ENCODE data around the gene C10orf62. TPM values are rescaled to one million over a fixed set of nuclear protein-coding genes. Genes with fewer than 3 reads are reported as not detected.
"Not testable (repeated sequence)": the region's sequence is repeated elsewhere in the genome, so short reads cannot be mapped to it uniquely, and the experiment has no call there.

C10orf62 gene
- total RNA-seq, 6 experiments from 2014 or later: 1.2 to 4.1 (median 2.2) TPM; not detected in 1

DNA sequence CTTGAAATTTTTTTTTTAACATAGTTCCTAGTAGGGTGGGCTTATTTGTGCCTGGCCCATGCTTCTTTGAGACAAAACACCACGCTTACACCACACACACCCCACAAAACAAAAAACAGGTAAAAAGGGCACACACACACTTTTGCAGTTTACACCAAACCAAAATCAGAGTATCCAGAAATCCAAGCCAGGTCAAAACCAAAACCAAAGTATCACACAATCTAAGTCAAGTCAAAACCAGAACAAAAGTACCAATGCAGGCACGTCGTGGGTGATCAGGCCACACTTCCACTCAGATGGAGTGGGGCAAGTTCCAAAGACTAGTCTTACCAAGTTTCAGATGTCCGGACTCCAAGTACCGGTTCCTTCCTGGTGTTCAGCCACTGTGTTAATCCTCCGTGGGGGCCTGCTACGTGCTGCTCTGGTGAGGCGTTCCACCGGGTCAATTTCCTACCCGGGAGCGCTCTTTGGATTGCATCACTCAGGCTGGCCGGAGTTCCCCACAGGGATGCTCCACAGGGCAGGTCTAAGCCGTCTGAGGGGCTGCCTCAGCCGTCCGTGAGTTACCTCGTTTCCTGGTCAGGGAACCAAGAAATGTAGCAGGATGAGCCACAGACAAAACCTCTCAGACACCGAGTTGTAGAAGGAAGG is 28.7 kb upstream of the C10orf62 start:
- H3K9me3 ChIP-seq; H3K27me3 ChIP-seq; H3K4me1 ChIP-seq; H3K36me3 ChIP-seq; intact Hi-C loops (cut with DNase I): not testable (repeated sequence)
- ATAC-seq (peak; percentile 88 to 98 (median 90)), DNase-seq (peak; percentile 79 to 83 (median 82))
- Histone ChIP-seq H3K4me3 (peak overlapping the region in 2 of 3 donors; percentile 24 to 35), H3K27ac (peak overlapping the region in 2 of 3 donors; percentile 68 to 84)
- peak; percentile 28 for TF ChIP-seq POLR2A (IDR thresholded peaks at IDR 0.05)
- 37% methylated on average over 9 of the region's 17 CpGs for WGBS (ENCODE audit: insufficient coverage, low coverage, low lambda C conversion rate, missing lambda C conversion rate)

- H3K9me3 ChIP-seq; DNase-seq; intact Hi-C loops (cut with DNase I); H3K4me1 ChIP-seq; H3K27me3 ChIP-seq; ATAC-seq; H3K36me3 ChIP-seq: not testable (repeated sequence)
- peak overlapping the region in 2 of 3 donors; percentile 68 to 84 for H3K27ac ChIP-seq
- WGBS (ENCODE audit: insufficient coverage, low coverage, low lambda C conversion rate, missing lambda C conversion rate): 74% methylated on average over 12 of the region's 12 CpGs
- peak overlapping the region in 1 of 3 donors; percentile 35 for H3K4me3 ChIP-seq
Observed at GRCh38 chr10:97561386-97562077, 28.0 kb upstream of the C10orf62 start.

GRCh38 chr10:97562329-97562728 is 27.2 kb upstream of the C10orf62 start:
- intact Hi-C loops (cut with DNase I); ATAC-seq; H3K36me3 ChIP-seq; DNase-seq; H3K4me1 ChIP-seq; H3K27me3 ChIP-seq; H3K9me3 ChIP-seq; H3K27ac ChIP-seq; H3K4me3 ChIP-seq: not testable (repeated sequence)
- WGBS (ENCODE audit: insufficient coverage, low coverage, low lambda C conversion rate, missing lambda C conversion rate): 83% methylated on average over 5 of the region's 5 CpGs

DNA sequence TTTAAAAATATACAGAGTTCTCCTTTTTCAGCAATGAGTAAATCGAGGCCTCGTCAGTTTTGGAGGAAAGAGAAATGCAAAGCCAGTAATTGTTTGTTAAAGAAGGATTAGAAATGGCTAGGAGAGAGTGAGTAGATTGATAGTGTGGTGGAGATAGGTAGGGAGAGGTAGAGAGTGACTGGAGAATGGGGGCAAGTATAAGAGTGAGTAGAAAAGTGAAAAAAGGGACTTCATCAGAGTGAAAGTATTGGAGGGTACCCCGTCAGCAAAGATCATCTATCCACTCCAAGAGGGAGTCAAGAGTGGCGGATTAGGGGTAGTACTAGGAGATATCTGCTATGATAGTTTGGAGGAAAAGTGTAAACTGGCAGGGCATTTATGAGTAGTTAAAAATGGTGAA is 26.2 kb upstream of the C10orf62 start:
- Histone ChIP-seq H3K9me3 (no peaks in the 10 kb centered on the region), H3K27me3 (no peaks in the 10 kb centered on the region), H3K27ac (no peak overlapping the region), H3K4me1 (no peaks in the 10 kb centered on the region), H3K36me3 (no peaks in the 10 kb centered on the region), H3K4me3 (no peak overlapping the region)
- DNase-seq (no peak), ATAC-seq (no peak)
- TF ChIP-seq, protein P1, sequence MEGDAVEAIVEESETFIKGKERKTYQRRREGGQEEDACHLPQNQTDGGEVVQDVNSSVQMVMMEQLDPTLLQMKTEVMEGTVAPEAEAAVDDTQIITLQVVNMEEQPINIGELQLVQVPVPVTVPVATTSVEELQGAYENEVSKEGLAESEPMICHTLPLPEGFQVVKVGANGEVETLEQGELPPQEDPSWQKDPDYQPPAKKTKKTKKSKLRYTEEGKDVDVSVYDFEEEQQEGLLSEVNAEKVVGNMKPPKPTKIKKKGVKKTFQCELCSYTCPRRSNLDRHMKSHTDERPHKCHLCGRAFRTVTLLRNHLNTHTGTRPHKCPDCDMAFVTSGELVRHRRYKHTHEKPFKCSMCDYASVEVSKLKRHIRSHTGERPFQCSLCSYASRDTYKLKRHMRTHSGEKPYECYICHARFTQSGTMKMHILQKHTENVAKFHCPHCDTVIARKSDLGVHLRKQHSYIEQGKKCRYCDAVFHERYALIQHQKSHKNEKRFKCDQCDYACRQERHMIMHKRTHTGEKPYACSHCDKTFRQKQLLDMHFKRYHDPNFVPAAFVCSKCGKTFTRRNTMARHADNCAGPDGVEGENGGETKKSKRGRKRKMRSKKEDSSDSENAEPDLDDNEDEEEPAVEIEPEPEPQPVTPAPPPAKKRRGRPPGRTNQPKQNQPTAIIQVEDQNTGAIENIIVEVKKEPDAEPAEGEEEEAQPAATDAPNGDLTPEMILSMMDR (IDR thresholded peaks at IDR 0.05): no peak
- TF ChIP-seq POLR2A (IDR thresholded peaks at IDR 0.05): no peak
- intact Hi-C loops (cut with DNase I): no loop called here
- 79% methylated on average over 4 of the region's 4 CpGs for WGBS (ENCODE audit: insufficient coverage, low coverage, low lambda C conversion rate, missing lambda C conversion rate)

DNA sequence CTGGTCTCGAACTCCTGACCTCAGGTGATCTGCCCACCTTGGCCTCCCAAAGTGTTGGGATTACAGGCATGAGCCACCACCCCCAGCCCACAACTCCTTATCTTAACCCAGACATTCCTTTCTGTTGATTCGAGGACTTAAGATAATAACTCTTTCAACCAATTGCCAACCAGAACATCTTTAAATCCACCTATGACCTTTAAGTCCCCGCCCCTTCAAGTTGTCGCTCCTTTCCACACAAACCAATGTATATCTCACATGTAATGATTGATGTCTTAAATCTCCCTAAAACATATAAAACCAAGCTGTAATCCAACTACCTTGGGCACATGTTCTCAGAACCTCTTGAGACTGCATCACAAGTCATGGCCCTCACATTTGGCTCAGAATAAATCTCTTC is 24.7 kb upstream of the C10orf62 start:
- intact Hi-C loops (cut with DNase I): no loop called here
- ATAC-seq (no peak), DNase-seq (no peak)
- peaks cover 0 to 7% (median 0%) of the 10 kb centered on the region in 4 donors for H3K36me3 ChIP-seq
- no peak overlapping the region for H3K27ac ChIP-seq
- no peak for TF ChIP-seq POLR2A (IDR thresholded peaks at IDR 0.05)
- TF ChIP-seq, protein P1 (IDR thresholded peaks at IDR 0.05): no peak
- no peaks in the 10 kb centered on the region for H3K4me1 ChIP-seq
- no peak overlapping the region for H3K4me3 ChIP-seq
- 87% methylated on average over 3 of the region's 4 CpGs for WGBS (ENCODE audit: insufficient coverage, low coverage, low lambda C conversion rate, missing lambda C conversion rate)
- H3K9me3 ChIP-seq: no peaks in the 10 kb centered on the region
- H3K27me3 ChIP-seq: no peaks in the 10 kb centered on the region

DNA sequence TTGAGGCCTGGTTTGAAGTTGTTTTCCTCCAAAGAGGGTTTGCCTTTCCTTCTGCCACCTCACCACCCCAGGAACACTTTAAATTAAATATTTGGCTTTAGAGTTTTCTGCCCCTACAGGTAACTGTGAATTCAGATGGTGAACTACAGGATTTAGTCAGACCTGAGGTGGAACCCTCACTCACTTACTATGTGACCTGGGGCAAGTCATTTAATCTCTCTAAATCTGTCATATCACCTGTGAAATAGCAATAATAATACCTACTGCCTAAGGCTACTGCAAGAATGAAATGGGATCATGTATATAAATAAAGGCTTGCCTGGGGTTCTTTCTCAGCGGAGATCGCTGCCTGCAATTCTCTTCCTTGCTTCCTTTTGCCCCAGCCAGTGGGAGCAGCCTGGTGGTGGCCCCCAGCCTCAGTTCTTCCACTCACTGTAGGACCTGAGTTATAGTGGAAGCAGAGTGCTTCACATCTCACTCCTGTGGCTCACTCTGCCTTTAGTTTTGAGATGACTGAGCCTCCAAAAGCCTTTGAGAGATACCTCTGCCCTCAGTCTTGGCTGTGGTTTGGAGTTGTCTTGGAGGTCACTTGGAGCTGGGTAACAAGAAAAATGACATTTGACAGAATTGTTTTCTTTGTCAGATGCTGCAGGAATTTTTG is 23.1 kb upstream of the C10orf62 start:
- TF ChIP-seq POLR2A (IDR thresholded peaks at IDR 0.05): no peak
- TF ChIP-seq, protein P1 (IDR thresholded peaks at IDR 0.05): no peak
- DNase-seq: no peak
- H3K9me3 ChIP-seq: no peaks in the 10 kb centered on the region
- no peak overlapping the region for H3K27ac ChIP-seq
- whole genome bisulfite sequencing (ENCODE audit: insufficient coverage, low coverage, low lambda C conversion rate, missing lambda C conversion rate): 83% methylated on average over 2 of the region's 2 CpGs
- intact Hi-C loops (cut with DNase I): no loop called here
- no peak overlapping the region for H3K4me3 ChIP-seq
- no peaks in the 10 kb centered on the region for H3K4me1 ChIP-seq
- H3K36me3 ChIP-seq: peaks cover 0 to 14% (median 0%) of the 10 kb centered on the region in 4 donors
- ATAC-seq: no peak
- no peaks in the 10 kb centered on the region for H3K27me3 ChIP-seq

Measured in right lobe of liver (tissue), 6 donors.